ENCODE results near the gene DNM2.
A peak's percentile ranks its signal among the peaks of the same experiment; 100 is the strongest.

The DNM2 gene

GRCh38 chr19:10812902-10813404, 95.1 kb downstream of the DNM2 start:
- TF ChIP-seq TAF1 (IDR thresholded peaks at IDR 0.05; ENCODE audit: borderline replicate concordance, insufficient read depth, low read length) (peak; percentile 37; the same call in 1 of the 2 replicates), FOXP2 (optimal IDR thresholded peaks at IDR 0.05; ENCODE audit: borderline replicate concordance, extremely low read depth, extremely low read length, insufficient read depth) (peak; percentile 60), REST (IDR thresholded peaks at IDR 0.05; ENCODE audit: insufficient read depth in 1 of 2, low read depth in 2 of 2, low read length in 2 of 2) (no peak), POLR2AphosphoS5 (IDR thresholded peaks at IDR 0.05; ENCODE audit: low read depth, low read length) (no peak), SIN3A (IDR thresholded peaks at IDR 0.05; ENCODE audit: borderline replicate concordance, insufficient read depth, low read length) (peak; percentile 15; the same call in 1 of the 2 replicates)

- TF ChIP-seq TAF1 (IDR thresholded peaks at IDR 0.05; ENCODE audit: borderline replicate concordance, insufficient read depth, low read length), result no peak
- no peak for TF ChIP-seq FOXP2 (optimal IDR thresholded peaks at IDR 0.05; ENCODE audit: borderline replicate concordance, extremely low read depth, extremely low read length, insufficient read depth)
- TF ChIP-seq REST (IDR thresholded peaks at IDR 0.05; ENCODE audit: insufficient read depth in 1 of 2, low read depth in 2 of 2, low read length in 2 of 2), result no peak
- no peak; the same call in 1 of the 2 replicates for TF ChIP-seq POLR2AphosphoS5 (IDR thresholded peaks at IDR 0.05; ENCODE audit: low read depth, low read length)
- TF ChIP-seq SIN3A (IDR thresholded peaks at IDR 0.05; ENCODE audit: borderline replicate concordance, insufficient read depth, low read length), result no peak
These were observed 97.2 kb downstream of the DNM2 start for GRCh38 chr19:10815007-10815536.

- TF ChIP-seq POLR2AphosphoS5 (IDR thresholded peaks at IDR 0.05; ENCODE audit: low read depth, low read length) (0 out of 2 replicates have a peak, but pooled peaks have one; percentile 22), SIN3A (IDR thresholded peaks at IDR 0.05; ENCODE audit: borderline replicate concordance, insufficient read depth, low read length) (0 out of 2 replicates have a peak, but pooled peaks have one; percentile 61), TAF1 (IDR thresholded peaks at IDR 0.05; ENCODE audit: borderline replicate concordance, insufficient read depth, low read length) (no peak)
These were observed 98.2 kb downstream of the DNM2 start for GRCh38 chr19:10815969-10816644.

DNA sequence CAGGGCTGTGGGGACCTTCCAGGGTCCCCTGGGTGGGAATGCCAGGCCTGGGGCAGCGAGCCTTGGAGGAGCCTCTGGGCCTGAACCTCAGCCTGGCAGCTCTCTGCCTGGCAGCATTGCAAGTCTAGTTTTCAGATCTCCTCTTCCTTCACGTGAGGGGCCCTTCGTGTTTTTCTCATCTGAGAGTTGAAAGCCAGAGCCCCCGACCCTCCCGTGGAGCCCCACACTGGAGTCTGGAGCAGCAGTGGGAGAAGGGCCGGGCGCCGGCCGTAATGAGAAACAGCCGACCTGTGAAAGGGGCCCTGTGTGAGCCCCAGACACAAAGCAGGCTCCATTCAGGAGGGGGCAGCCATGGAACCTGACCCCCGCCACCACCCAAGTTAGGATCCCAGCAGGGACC, 98.8 kb downstream of the DNM2 start:
- no peak for TF ChIP-seq SIN3A (IDR thresholded peaks at IDR 0.05; ENCODE audit: borderline replicate concordance, insufficient read depth, low read length)
- no peak for TF ChIP-seq POLR2AphosphoS5 (IDR thresholded peaks at IDR 0.05; ENCODE audit: low read depth, low read length)
- no peak for TF ChIP-seq REST (IDR thresholded peaks at IDR 0.05; ENCODE audit: insufficient read depth in 1 of 2, low read depth in 2 of 2, low read length in 2 of 2)
- no peak for TF ChIP-seq FOXP2 (optimal IDR thresholded peaks at IDR 0.05; ENCODE audit: borderline replicate concordance, extremely low read depth, extremely low read length, insufficient read depth)
- TF ChIP-seq TAF1 (IDR thresholded peaks at IDR 0.05; ENCODE audit: borderline replicate concordance, insufficient read depth, low read length), result no peak

DNA sequence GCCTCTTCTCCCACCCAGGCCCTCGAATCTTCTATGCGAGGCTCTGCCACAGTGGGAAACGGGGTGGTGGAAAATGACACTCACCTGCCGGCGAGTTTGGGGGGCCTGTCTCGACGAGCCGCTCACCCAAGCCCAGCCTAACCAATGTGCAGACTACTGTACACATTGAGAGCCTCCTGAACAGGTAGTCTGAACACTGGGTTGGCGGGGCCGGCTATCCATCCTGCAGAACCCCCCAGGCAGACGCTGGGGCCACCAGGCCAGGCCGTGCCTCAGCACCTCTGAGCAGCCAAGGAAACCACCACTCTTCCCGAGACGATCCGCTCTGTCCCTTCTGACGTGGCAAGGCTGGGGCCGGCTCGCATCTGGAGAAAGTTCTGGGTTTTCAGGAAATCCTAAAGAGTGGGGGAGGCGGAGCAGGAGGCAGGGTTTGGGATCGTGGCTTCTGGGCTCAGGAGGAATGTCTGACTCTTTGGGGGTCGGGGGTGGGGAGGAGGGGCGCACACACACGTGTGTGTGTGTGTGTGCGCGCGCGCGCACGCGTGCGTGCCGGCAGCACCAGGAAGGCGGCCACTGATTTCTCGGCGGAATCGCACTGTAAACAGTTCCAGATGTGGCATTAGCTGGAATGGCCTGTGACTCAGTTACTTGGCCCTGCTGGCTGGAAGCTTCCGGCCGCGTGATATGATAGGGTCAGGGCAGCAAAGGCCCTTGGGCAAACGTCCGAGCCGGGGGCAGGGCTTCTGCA, 99.6 kb downstream of the DNM2 start:
- TF ChIP-seq TAF1 (IDR thresholded peaks at IDR 0.05; ENCODE audit: borderline replicate concordance, insufficient read depth, low read length), result peak; percentile 59; the same call in 1 of the 2 replicates
- TF ChIP-seq POLR2AphosphoS5 (IDR thresholded peaks at IDR 0.05; ENCODE audit: low read depth, low read length), result peak; percentile 87
- TF ChIP-seq FOXP2 (optimal IDR thresholded peaks at IDR 0.05; ENCODE audit: borderline replicate concordance, extremely low read depth, extremely low read length, insufficient read depth), result peak; percentile 46
- TF ChIP-seq SIN3A (IDR thresholded peaks at IDR 0.05; ENCODE audit: borderline replicate concordance, insufficient read depth, low read length), result peak; percentile 72; the same call in 1 of the 2 replicates
- TF ChIP-seq REST (IDR thresholded peaks at IDR 0.05; ENCODE audit: insufficient read depth in 1 of 2, low read depth in 2 of 2, low read length in 2 of 2), result peak in 1 of 2 experiments; percentile 48; a peak in 1 of 4 replicates
